HTR-8/SVneo (cell line): ENCODE results near the gene GABRP.
"Not testable (repeated sequence)": the region's sequence is repeated elsewhere in the genome, so short reads cannot be mapped to it uniquely, and the experiment has no call there.

Source experiments
- DNase-seq: peaks from one replicate; pipeline ENCODE4 v3.0.0; 2011; ENCODE audit warnings: low spot score, mixed read lengths; ENCODE audit not compliant: insufficient read length
- FAIRE-seq: peaks from 2 replicates; lab custom pipeline; 2011; peaks lifted over from hg19 to GRCh38; lab: Jason Lieb, UNC

The GABRP gene

DNA sequence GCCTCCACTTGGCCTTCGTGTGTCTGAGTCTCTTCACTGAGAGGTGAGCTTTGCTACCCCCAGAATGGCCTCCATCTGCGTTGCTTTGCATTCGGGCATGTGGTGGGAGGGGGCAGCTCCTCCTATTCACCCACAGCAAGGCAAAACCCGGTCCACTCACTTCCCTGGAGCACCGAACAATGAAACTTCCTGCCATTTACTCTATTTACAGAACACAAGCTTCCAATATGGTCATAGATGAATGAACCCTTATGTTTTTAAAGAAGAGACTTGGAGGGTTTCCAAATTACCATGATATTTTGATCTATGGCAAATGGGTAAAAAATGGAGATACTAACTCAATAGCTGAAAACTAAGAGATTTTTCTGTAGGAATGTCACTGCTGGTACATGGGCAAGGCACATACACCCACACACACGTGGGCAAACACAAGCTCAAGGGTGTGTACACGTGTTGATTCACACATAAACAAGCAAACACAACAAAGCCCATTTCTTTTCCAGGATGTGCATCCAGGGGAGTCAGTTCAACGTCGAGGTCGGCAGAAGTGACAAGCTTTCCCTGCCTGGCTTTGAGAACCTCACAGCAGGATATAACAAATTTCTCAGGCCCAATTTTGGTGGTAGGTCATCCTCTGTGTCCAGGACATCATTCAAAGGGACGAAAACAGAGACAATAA is 5.2 kb downstream of the GABRP start:
- no peak for DNase-seq
- FAIRE-seq: no peak

DNA sequence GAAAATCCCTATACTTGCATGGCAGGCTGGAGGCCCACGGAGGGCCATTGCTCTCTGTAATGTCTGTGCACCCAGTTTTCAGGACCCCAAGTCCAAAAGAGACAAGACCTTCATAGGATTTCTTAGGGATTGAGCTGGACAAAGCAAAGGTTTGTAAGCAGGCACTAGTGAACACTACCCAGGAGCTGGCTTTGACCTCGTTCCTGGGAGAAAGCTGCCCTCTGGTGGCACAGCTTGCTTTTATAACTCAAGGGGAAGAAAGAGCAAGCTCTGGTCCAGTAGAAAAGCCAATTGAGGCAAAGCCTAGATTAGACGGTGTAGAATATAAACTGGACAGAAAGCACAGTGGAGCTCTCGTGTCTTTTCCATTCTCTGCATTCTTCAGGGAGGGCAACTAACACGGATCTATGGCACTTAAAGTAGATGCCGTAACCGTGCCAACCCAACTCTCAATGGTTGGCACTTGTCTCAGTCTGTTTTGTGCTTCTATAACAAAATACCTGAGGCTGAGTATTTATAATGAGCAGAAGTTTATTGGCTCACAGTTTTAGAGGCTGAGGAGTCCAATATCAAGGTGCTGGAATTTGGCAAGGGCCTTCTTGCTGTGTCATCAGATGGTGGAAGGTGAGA is 7.9 kb downstream of the GABRP start:
- DNase-seq (peak; percentile 77), FAIRE-seq (no peak)

DNA sequence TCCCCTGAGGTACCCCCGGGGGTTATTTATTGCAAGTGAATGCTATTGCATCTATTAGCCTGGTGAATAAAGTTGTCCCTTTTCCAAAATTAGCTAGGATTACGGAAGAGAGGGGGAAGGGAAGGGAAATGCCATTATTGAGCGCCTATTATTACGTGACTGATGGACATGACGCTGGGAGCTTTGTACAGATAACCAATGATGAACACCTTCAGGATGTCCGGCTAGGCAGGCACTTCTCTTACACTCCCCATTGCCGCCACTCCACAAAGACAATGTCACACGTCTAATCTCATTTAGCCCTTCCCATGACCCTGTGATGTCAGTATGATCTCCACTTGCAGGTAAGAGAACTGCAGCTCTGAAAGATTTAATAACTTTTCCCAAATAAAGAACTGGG is 9.4 kb downstream of the GABRP start:
- DNase-seq: no peak
- FAIRE-seq: no peak

DNA sequence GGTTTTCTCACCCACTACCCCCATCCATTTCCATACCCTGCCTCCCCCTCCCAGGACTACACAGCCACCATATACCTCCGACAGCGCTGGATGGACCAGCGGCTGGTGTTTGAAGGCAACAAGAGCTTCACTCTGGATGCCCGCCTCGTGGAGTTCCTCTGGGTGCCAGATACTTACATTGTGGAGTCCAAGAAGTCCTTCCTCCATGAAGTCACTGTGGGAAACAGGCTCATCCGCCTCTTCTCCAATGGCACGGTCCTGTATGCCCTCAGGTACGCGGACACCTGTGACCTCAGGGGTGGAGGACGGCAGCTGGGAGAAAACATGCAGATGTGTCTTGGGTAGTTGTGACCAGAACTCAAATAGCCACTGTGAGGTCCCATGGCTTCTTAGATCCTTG is 11.6 kb downstream of the GABRP start:
- FAIRE-seq: no peak
- DNase-seq: no peak

GRCh38 chr5:170805666-170806065 is 22.1 kb downstream of the GABRP start:
- no peak for DNase-seq
- no peak for FAIRE-seq

DNA sequence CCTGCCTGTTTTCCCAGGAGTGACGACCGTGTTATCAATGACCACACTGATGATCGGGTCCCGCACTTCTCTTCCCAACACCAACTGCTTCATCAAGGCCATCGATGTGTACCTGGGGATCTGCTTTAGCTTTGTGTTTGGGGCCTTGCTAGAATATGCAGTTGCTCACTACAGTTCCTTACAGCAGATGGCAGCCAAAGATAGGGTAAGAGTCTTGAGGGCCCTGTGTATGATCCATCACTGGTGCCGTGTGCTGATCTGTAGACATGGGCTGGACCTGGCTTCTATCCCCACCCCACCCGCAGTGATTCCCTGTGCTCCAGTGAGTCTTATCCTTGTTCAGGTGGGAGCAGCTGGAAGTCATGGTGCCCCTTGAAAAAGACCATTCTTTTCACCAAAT is 26.0 kb downstream of the GABRP start:
- no peak for FAIRE-seq
- peak; percentile 60 for DNase-seq

GRCh38 chr5:170811719-170812118 is 28.2 kb downstream of the GABRP start:
- no peak for DNase-seq

GRCh38 chr5:170813231-170813630 is 29.7 kb downstream of the GABRP start:
- FAIRE-seq (no peak), DNase-seq (no peak)

More at GRCh38 chr5:170811719-170812118, 28.2 kb downstream of the GABRP start:
- no peak for FAIRE-seq

DNA sequence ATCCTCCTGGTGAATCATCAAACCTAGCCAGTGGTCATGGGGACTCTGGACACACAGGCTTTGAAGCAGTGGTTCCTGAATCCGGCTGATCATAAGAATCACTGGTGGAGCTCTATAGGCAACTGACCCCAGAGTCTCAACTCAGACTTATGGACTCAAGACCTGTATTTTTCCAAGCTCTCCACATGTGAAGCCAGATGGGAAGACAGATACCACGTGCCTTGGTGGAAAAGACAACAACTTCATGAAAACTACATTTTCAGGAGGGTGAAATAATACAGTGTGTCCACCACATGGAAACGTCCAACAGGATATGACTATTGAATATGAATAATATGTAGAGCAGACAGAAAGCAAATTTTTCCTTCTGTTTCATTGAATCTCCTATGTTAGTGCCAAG is 33.7 kb downstream of the GABRP start:
- DNase-seq: no peak
- FAIRE-seq: no peak

DNA sequence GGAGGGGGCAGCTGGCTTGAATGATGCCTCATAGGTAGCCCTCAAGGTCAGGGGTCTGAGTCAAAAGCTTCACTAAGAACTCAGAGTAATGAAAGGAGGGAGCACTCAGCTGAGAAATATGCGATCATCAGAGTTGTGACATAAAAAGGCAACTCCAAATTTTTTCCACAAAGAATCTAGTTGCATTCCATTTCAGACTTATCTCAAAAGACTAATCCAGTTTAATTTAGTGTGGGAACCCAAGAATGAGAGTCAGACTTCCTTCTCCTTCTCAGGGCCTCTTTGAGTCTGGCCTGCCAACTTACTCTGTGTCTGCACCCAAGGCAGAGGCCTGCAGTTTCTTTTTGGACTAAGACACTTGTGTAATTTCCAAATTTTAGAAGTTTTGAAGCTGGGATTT is 34.7 kb downstream of the GABRP start:
- FAIRE-seq (no peak), DNase-seq (no peak)

DNA sequence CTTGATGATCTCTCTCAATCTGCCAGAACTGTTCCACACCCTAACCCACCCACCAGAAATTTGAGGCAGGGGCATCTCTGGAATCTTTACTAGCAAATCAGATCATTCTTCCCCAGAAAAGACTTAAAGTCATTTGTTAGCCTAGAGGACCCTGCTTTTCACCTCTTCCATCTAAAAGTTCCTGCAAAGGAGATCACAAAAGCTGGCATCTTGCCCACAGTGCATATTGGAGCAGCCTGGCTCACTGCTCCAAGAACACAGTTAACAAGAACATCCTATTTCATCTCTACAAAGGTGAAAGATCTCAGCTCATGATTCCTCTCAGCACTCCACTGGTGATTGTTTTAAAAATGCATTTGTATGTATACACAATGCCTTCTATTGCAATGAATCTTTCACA is 36.3 kb downstream of the GABRP start:
- no peak for FAIRE-seq
- DNase-seq: no peak

DNA sequence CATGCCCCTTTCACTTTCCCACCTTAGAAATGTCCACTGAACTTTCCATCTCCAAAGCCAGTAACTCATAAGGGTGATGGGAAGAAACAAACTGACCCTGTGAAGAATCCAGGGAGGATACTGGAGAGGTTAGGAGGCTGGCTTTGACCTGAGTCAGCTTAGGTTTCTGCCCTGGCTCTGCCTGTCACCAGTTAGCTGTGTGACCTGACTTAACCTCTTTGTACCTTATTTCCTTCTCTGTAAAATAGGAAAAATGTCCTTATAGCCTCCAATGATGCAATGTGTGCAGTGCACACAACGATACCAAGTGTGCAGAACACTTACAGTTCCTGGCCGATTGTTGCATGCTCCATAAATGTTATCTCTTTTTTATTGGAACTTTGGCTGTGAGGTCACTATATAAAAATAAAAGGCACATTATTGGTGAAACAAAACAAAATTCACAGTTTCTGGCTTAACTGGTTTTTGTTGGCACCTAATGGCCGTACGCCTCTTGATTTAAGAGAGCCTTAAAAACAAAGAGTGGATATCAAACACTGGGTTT is 37.8 kb downstream of the GABRP start:
- DNase-seq (no peak), FAIRE-seq (no peak)

DNA sequence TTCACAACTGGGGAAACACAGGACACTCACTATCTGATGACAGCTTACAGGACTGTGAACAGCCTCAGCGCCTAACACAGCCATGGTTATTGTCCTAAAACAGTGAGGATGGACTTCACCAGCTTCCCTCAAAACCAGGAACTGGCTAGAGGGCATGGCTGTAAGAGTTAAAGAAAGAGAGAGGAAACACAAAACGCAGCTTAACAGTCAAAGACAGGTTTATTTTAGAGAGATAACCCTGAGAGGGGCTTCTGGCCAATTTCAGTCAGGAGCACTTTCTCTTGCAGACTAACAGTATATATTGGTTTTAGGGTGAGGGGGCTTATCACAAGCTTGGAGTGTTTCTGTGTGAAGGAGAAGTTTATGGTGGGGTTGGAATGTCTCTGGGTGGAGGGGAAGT is 42.6 kb downstream of the GABRP start:
- no peak for DNase-seq

DNA sequence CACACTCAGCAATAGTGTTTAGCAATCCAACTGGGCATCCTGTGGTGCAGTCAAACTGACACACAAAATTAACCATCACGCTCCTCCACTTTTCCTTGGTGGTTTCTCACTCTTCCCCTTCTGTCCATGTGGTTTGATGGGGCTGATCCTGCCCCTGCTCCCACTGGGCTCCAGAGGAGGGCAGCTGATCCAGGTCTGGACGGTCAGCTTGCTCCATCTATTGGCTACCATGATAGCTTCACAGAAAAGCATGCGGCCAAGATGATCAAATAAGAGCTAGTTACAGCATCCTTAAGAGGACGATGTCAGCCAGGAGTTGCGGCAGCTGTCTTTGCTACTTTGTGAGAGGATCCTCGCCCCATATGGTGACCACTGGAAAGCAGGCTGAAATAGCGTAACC is 48.7 kb downstream of the GABRP start:
- FAIRE-seq (no peak), DNase-seq (no peak)

More for the DNA sequence above, 42.6 kb downstream of the GABRP start:
- FAIRE-seq: no peak

- peak; percentile 99 for FAIRE-seq
- not testable (repeated sequence) for DNase-seq
Measured at GRCh38 chr5:170833981-170834380, 50.5 kb downstream of the GABRP start.

- DNase-seq (no peak), FAIRE-seq (no peak)
Measured at GRCh38 chr5:170836226-170836625, 52.7 kb downstream of the GABRP start.

DNA sequence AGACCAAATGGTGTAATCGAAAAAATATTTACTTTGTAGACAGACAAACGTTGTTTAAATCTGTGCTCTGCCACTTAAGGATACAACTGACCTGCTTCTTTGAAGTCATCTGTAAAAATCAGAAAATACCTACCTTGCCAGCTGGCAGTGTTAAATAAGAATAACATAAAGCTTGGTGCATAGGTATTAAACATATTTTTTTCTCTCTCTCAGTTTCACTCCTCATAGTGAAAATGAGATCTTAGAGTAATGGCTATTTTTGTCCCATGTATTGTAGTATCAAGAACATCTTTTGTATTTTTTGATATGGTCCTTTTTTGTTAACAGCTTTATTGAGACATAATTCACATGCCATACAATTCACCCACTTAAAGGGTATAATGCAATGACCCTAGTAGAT is 60.3 kb downstream of the GABRP start:
- no peak for FAIRE-seq
- DNase-seq: no peak

DNA sequence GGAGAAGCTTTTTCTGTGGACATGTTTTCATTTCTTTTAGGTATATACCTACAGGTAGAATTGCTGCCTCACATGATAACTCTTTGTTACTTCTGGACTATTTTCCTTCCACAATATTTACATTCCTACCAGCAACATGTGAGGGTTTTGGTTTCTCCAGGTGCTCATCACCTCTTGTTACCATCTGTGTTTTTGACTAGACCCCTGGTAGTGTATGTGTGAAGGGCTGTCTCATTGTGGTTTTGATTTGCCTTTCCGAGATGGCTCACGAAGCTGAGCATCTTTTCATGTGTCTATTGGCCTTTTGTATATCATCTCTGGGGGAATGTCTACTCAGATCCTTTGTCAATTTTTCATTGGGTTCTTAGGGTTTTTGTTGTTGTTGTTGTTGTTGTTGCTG is 61.1 kb downstream of the GABRP start:
- DNase-seq (no peak), FAIRE-seq (no peak)

DNA sequence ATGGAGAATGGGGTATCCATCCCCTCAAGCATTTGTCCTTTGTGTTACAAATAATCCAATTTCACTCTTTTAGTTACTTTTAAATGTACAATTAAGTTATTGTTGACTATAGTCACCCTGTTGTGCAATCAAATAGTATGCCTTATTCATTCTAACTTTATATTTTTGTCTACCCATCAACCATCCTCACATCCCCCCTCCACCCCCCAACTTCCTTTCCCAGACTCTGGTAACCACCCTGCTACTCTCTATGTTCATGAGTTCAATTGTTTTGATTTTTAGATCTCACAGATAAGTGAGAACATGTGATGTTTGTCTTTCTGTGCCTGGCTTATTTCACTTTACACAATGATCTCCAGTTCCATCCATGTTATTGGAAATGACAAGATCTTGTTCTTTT is 62.9 kb downstream of the GABRP start:
- no peak for FAIRE-seq
- no peak for DNase-seq

DNA sequence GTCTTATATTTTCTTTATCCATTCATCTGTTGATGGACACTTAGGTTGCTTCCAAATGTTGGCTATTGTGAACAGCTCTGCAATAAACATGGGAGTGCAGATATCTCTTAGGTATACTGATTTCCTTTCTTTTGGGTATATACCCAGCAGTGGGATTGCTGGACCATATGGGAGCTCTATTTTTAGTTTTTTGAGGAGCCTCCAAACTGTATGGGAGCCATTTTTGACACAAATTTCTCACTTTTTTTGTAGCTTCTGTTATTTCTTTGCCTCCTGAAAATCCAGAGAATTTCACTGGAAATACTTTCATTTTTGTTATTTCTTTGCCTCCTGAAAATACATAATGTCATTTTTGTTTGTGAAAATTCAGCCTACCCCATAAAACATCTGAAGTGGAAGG is 63.3 kb downstream of the GABRP start:
- FAIRE-seq: no peak

GRCh38 chr5:170848033-170848432 is 64.5 kb downstream of the GABRP start:
- no peak for DNase-seq

More for the DNA sequence above, 63.3 kb downstream of the GABRP start:
- no peak for DNase-seq

GRCh38 chr5:170849374-170849773 is 65.8 kb downstream of the GABRP start:
- DNase-seq (no peak), FAIRE-seq (no peak)

More at GRCh38 chr5:170848033-170848432, 64.5 kb downstream of the GABRP start:
- no peak for FAIRE-seq
